NOMO-1 treated with DMSO at 0.1 percent for 48 hours (cell line): ENCODE measurements around the gene VWA3A.
A peak's percentile ranks its signal among the peaks of the same experiment; 100 is the strongest.
"Not testable (repeated sequence)": the region's sequence is repeated elsewhere in the genome, so short reads cannot be mapped to it uniquely, and the experiment has no call there.

Experiments used
- DNase-seq: peaks from one replicate; lab custom pipeline; 2025; ENCODE audit not compliant: unreplicated experiment; lab: John Stamatoyannopoulos, UW

VWA3A gene

DNA sequence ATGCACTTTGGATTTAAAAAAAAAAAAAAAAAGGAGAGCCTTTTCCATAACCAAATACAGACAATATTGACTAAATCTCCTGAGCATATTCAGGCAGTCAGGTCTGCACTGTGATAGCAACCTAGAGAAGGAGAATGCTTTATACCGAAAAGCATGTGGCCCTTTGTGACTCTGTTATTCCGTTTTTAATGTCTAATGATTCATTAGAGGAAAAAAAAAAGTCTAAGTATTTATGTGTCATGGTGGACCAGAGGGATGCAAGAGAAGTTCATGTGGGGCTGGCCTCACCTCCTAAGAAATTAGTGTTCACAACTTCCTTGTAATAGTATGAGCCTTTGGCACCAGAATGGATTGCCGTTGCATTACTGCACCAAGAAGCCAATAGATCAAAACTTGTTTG, 11.3 kb upstream of the VWA3A start:
- DNase-seq = no peak

DNA sequence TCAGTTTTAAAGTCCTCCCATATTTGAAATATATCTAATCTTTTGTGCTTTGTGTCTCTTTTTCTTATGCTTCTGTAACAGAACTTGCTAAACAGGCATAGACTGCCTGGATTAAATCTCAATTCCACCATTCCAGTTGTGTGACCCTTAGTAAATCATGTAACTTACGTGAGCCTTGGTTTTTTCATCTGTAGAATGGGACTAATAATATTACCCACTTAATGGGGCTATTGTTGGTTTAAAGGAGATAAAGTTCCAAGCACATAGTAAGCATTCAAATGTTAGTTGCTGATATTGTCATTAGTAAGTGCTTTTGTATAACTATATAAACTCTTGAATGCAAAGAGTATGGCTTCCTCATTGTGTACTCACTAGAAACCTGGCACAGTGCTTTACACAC, 5.9 kb upstream of the VWA3A start:
- DNase-seq = no peak

DNA sequence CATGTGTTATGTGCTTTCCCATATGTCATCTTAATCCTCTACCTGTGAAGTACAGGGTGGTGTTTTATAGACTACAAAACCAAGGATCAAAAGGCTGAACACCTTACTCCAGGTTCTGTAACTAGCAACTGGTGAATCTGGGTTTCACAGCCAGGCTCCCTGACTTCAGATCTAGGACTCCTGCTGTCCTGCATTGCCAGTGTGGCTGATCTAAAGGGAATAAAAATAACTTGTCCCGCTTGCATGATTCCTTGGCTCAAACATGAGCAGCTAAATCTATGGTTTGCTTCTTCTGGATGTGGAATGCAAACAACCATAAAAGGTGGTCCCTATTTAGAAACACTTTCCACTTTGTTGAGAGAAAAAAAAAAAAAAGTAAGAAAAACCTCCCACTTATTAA, 3.7 kb upstream of the VWA3A start:
- no peak for DNase-seq

DNA sequence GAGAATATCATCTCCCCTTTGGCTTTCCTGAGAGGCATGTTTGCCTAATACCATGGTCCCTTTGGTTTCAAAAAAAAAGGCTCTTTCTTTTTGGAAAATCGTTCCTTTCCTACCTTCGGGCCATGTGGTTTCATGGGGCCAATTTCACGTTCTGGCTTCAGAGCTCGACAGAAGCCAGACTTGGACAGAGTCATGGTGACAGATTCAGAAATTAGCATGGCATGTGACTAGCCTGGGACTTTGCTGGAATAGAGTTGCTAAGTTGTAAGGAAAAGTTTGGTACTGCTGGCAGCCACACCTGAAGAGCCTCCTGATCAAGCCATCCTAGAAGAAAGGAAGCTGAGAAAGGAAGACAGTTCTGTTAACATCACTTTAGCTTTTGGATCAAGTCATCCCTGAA, 2.4 kb upstream of the VWA3A start:
- DNase-seq = no peak

DNA sequence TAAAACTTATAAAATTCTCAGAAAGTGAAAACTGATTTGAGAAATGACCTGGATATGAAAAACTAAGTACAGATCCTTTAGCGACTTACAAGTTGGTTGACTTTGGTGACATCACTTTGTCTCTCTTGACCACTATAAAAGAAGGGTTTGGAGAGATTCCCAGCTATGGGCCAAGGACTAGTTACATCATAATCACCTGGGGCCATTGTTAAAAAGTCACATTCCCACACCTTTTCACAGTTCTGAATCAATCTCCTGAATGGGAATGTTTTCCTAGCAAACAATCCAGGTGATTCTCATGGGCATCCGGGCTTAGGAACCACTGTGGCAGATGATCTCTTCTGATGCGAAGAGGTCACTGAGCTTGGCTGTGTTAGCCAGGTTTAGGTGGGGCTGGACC, 620 bp upstream of the VWA3A start:
- DNase-seq = no peak

DNA sequence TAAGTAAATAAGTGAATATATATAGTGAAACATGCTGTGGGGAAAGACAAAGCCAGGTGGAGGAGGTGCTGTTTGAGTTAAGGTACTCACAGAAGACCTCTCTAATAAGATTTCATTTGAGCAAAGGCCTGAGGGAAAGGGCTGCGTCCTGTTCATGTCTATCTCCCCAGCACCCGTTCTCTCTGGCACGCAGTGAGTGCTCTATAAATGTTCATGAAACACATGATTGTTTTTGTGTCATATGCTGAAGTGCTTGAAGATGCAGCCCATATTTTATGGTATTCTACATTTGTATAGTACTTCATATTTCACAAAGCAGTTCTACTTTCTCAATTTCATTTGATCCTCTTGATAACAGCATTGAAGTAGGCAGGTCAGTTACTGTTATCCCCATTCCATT, 990 bp downstream of the VWA3A start:
- DNase-seq = no peak

DNA sequence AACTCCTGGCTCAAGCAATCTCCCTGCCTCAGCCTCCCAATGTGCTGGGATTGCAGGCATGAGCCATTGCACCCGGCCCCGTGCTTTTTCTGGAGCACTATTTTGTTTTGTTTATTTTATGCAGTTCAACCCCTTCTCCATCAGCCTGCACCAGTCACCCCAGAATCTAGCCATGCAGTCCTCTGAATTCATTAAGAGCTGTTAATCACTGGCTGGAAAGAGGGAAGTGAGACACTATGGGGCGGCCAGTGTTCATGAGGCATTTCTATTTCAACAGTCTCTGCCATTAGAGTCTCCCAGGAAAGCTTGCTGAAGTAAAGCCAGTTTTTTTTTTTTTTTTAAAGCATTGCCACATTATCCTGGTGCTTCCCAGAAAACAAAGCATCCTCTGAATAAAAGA, 1.7 kb downstream of the VWA3A start:
- DNase-seq = peak; percentile 62

DNA sequence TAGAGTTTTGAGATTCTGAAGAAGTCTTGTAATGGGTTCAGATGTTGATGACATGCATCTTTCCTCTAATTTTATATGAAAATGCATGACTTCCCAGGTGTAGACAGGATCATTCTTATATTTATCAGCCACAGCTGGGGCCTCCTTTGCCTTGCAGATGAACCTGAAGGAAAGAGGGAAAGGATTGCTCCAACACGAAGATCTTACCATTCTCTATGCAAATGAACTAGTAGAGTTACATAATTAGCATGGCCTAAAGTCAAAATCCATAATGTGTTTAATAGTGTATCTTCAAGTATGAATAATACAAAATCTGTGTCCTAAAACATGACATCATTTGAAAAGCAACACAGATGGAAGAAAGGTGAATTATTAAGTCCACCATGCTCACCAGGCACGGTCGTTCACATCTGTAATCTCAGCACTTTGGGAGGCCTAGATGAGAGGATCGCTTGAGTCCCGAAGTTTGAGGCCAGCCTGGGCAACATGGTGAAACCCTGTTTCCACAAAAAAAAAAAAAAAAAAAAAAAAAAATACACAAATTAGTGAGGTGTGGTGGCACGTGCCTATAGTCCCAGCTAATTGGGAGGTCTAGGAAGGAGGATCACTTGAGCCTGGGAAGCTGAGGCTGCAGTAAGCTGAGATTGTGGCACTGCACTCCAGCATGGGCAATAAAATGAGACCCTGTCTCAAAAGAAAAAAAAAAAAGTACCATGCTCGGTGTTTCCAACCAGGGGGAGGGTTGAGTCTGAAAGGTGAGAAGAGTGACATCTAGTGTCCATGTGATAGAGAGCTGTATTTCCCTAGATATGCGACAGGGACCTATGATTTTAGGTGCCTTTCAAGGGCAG, 6.3 kb downstream of the VWA3A start:
- peak; percentile 60 for DNase-seq

DNA sequence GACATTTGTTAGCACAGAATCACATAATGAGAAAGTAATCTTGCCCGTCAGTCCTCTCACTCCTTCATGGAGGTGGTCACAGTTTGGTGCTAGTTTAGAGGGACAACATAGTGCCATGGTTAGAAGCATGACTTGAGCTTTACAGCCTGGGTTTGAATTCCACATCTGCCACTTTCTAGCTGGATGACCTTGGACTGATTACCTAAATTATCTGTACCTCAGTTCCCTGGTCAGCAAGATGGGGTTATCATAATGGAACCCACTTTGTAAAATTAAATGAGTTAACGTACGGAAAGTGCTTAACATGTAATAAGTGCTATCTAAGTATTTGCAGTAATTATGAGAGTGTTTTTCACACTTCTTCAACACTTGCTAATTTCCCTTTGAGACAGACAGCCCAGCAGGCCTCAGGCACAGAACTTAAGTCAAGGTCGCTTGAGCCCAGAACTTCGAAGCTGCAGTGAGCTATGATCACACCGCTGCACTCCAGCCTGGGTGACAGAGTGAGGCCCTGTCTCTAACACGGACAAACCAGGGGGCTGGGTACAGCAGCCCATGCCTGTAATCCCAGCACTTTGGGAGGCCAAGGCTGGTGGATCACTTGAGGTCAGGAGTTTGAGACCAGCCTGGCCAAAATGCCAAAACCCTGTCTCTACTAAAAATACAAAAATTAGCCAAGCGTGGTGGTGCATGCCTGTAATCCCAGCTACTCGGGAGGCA, 7.1 kb downstream of the VWA3A start:
- DNase-seq = no peak

DNA sequence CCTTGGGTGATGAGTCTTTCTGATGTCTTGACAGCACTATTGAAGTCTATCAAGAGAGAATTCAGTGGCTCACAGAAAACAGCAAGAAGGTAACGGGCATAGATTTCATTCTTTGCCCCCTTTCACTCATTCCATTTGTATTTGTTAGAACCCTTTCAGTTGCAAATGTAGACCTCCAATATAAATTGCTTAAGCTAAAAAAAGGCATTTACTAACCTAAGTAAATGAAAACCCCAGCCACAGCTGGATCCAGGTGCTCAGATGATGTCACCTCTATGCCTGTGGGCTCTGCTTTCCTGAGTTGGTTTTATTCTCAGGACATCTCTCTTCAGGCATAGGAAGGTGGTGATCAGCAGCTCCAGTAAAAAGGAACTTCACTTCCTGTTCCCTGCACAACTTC, 11.1 kb downstream of the VWA3A start:
- no peak for DNase-seq

DNA sequence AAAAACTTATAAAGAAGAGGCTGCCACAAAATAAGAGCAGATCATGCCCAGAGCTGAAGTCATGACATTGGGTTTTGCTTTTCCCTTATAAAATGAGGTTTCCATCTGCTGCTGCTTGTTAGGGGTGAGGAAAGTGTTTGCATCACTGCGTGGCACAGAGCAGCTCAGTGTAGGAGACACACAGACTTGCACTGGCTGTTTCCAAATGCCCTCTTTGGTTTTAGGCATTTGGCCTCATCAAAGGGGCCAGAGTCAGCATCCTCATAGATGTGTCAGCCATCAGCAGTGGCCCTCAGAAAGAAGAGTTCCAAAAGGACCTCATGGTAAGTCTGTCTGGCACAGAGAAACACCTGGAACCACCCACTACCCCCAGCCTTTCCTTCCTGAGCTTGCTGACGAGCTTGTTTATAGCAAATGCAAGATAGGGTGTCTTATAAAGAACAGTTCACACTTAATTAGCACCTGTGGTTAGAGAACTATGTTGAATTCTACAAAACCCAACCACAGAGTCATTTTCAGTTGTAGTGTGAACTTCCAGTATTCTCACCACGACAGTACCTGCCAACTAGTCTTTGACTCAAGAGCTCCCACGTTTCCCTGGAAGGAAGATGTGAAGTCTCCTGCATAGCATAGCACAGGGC, 17.0 kb downstream of the VWA3A start:
- DNase-seq = no peak

DNA sequence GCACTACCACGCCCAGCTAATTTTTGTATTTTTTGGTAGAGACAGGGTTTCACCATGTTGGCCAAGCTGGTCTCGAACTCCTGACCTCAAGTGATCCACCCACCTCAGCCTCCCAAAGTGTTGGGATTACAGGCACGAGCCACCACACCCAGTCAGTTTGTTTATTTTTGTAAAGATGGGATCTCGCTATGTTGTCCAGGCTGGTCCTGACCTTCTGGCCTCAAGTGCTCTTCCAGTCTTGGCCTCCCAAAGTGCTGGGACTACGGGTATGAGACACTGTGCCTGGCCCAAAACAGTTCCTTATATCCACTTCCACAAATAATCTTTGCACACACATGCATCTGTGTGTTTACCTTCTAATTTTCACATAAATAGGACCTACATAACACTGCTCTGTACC, 19.3 kb downstream of the VWA3A start:
- not testable (repeated sequence) for DNase-seq

DNA sequence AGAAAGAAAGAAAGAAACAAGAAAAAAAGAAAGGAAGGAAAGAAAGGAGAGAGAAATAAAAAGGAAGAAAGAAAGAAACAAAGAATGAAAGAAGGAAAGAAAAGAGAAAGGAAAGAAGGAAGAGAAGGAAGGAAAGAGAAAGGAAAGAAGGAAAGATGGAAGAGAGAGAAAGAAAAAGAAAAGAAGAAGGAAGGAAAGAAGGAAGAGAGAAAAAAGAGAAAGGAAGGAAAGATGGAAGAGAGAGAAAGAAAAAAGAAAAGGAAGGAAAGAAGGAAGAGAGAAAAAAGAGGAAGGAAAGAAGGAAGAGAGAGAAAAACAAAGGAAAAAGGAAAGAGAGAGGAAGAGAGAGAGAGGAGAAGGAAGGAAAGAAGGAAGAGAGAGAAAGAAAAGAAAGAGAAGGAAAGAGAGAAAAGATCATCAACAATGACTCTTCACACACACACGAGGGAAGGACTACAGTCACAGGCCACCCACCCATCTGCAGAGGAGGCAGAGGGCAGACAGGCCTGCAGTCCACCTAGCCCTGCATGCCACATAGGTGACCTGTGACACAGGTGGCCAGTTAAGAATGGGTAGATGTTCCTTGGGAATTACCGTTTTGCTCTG, 23.9 kb downstream of the VWA3A start:
- no peak for DNase-seq

DNA sequence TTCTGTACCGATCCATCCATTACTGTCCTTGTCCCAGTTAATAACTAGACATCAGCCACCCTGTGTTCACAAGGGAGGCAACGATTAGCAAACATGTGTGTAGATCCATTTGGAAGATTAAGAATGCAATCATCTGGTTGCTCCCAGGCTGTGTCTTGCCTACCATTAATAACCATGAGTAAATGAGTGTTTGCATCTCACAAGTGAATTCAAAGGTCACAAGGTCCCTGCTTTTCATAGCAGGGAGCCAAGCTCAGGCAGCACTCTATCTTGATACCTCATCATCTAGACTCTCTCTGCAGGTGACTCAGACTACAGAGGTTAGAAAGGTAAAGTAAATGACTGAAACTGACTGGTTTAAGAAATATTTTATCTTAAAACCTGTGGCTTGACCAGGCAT, 25.3 kb downstream of the VWA3A start:
- no peak for DNase-seq

DNA sequence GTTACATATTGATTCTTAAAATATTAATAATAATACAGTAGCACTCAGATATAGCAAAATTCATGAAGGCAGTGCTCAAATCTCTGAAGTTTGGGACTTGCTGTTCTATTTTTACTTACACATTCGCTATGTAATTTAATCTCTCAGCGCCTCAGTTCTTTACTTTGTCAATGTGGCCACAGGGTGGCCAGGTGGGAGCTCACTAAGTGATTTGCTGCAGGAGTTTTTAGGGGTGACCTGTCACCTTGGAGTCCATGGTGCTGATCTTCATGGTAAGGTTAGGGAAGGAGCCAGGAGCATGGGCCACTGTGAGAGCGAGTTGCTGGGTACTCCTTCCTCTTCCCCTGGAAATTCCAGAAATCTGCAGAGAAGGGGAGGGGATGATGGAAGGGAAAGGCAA, 28.1 kb downstream of the VWA3A start:
- DNase-seq = no peak

DNA sequence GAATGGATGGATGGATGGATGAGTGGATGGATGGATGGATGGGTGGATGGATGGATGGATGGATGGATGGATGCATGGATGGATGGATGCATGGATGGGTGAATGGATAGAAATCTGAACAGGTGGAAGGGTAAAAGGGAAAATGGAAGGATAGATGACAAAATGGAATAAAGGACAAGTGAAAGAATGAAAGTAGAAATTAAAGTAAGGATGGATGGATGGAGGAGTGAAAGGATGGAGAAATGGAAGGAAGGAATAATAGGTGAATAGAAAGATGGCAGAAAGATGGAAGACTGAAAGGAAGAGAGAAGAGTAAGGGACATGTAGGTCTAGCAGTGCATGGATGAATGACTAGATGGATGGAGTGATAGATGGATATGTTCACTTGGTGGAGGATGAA, 29.9 kb downstream of the VWA3A start:
- DNase-seq = no peak

DNA sequence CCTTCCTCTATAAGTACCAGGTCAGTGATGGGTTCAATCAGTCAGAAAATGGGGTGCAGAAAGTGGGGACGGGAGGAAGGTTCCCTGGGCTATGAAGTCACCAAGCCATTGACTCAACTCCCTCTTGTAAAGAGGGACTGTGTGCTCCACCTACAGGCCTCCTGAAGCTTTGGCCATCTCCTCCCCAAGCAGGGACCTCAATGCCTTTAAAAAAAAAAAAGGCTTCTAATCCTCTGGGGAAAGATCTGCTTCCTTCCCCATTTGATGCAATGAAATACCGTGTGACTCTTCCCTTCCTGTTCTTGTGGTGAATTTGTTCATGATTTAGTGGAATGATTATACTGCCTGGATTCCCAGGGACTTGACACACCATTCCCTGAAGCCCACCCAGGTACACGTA, 30.8 kb downstream of the VWA3A start:
- peak; percentile 54 for DNase-seq

DNA sequence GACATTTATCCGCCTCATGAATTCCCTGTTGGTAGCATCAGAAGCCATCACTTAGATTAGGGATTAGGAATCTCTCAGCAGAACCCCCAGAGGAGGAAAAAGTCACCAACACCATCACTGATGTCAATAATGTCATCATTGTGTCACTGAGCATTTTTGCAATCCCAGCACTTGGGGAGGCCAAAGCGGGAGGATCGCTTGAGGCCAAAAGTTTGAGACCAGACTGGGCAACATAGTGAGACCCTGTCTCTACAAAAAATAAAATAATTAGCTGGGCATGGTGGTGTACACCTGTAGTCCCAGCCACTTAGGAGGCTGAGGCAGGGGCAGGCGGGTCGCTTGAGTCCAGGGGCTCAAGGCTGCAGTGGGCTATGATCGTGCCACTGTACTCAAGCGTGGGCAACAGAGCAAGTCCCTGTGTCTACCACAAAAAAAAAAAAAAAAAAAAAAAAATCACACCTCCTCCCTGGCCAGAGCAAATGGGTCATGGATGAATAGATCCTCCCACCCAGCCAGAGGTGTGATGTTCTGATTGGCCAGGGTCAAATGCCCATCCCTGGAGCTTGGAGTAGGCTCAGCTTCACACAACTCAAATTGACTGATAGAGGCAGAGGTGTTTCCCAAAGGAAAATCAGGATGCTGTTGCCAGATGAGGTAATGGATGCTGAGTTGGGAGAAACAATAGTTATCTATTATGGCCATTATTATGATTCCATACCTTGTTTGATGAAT, 31.6 kb downstream of the VWA3A start:
- no peak for DNase-seq

DNA sequence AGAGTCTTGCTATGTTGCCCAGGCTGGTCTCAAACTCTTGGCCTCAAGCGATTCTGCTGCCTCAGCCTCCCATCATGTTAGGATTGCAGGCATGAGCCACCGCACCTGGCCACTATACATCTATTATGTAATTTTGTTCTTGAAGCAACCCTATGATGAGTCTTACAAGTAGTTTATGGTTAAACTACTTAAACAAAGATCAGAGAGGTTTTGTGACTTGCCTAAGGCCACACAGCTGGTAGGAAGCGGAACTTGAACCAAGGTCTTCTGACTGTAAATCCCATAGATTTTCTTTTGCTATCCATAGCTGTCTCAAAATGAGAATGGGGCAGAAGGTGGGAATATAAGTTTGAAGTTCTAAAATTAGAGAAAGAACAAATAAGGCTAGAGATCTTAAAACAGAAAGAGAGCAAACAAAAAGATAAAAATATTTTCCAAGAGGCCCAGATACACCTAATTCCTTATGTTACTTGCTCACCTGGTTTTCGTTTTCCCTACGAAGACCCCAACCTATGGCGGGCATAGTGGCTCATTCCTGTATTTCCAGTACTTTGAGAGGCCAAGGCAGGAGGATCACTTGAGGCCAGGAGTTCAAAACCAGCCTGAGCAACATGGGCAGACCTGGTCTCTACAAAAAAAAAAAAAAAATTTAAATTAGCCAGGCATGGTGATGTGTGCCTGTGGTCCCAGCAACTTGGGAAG, 32.4 kb downstream of the VWA3A start:
- DNase-seq = no peak

DNA sequence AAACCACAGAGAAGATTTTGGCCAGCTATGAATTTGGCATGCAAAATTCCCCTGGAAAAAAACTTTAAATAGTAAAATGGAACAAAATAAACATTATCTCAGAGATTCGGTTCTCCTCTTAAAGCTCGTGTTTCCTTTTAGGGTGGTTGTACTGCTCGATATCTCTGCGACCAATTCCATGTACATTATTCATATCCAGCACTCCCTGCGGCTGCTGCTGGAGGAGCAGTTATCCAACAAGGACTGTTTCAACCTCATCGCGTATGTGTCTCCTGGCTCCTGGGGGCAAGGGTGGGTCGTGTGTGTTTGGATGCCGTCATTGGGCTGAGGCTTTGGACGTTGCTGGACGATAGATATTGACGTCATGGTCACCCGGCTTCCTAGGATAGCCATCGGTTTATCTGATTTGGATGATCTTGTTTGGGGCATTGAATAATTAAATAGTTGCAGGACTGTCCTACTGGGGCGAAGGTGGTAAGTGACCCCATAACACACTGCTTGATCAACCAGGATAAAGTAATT, 33.8 kb downstream of the VWA3A start:
- DNase-seq = no peak
